Measurements from ENCODE around the gene CIBAR2.

CIBAR2 gene

GRCh38 chr16:85086347-85087291 lies 25.7 kb downstream of the CIBAR2 start:
- H3K27ac ChIP-seq, result no peak overlapping the region
- no peak for DNase-seq (ENCODE audit: low read depth, low spot score)

GRCh38 chr16:85085721-85086120 lies 26.6 kb downstream of the CIBAR2 start:
- DNase-seq (ENCODE audit: low read depth, low spot score), result no peak
- no peak overlapping the region for H3K27ac ChIP-seq

- no peak overlapping the region for H3K27ac ChIP-seq
- no peak for DNase-seq (ENCODE audit: low read depth, low spot score)
These were observed 27.3 kb downstream of the CIBAR2 start for GRCh38 chr16:85084841-85085510.

- DNase-seq (ENCODE audit: low read depth, low spot score), result no peak
- H3K27ac ChIP-seq, result no peak overlapping the region
These were observed 29.1 kb downstream of the CIBAR2 start for GRCh38 chr16:85083051-85083639.

- no peak overlapping the region for H3K27ac ChIP-seq
- DNase-seq (ENCODE audit: low read depth, low spot score), result no peak
These were observed 29.9 kb downstream of the CIBAR2 start for GRCh38 chr16:85082173-85083050.

- H3K27ac ChIP-seq, result no peak overlapping the region
- no peak for DNase-seq (ENCODE audit: low read depth, low spot score)
These were observed 30.5 kb downstream of the CIBAR2 start for GRCh38 chr16:85081765-85082164.

- H3K27ac ChIP-seq, result no peak overlapping the region
- DNase-seq (ENCODE audit: low read depth, low spot score), result no peak
These were observed 31.2 kb downstream of the CIBAR2 start for GRCh38 chr16:85081038-85081437.

- DNase-seq (ENCODE audit: low read depth, low spot score), result no peak
- no peak overlapping the region for H3K27ac ChIP-seq
These were observed 32.3 kb downstream of the CIBAR2 start for GRCh38 chr16:85079785-85080570.

GRCh38 chr16:85078952-85079351 lies 33.3 kb downstream of the CIBAR2 start:
- DNase-seq (ENCODE audit: low read depth, low spot score), result no peak
- H3K27ac ChIP-seq, result no peak overlapping the region

GRCh38 chr16:85078226-85078625 lies 34.0 kb downstream of the CIBAR2 start:
- no peak for DNase-seq (ENCODE audit: low read depth, low spot score)
- no peak overlapping the region for H3K27ac ChIP-seq

- H3K27ac ChIP-seq, result no peak overlapping the region
- no peak for DNase-seq (ENCODE audit: low read depth, low spot score)
These were observed 34.6 kb downstream of the CIBAR2 start for GRCh38 chr16:85077576-85078125.

- DNase-seq (ENCODE audit: low read depth, low spot score), result no peak
These were observed 35.2 kb downstream of the CIBAR2 start for GRCh38 chr16:85077039-85077438.

GRCh38 chr16:85075236-85075924 lies 36.9 kb downstream of the CIBAR2 start:
- H3K27ac ChIP-seq, result no peak overlapping the region
- no peak for DNase-seq (ENCODE audit: low read depth, low spot score)

More at GRCh38 chr16:85077039-85077438, 35.2 kb downstream of the CIBAR2 start:
- no peak overlapping the region for H3K27ac ChIP-seq

- DNase-seq (ENCODE audit: low read depth, low spot score), result no peak
- H3K27ac ChIP-seq, result no peak overlapping the region
These were observed 37.9 kb downstream of the CIBAR2 start for GRCh38 chr16:85074225-85074914.

- DNase-seq (ENCODE audit: low read depth, low spot score), result no peak
- no peak overlapping the region for H3K27ac ChIP-seq
These were observed 39.3 kb downstream of the CIBAR2 start for GRCh38 chr16:85072947-85073346.

GRCh38 chr16:85072076-85072860 lies 40.0 kb downstream of the CIBAR2 start:
- no peak for DNase-seq (ENCODE audit: low read depth, low spot score)
- H3K27ac ChIP-seq, result no peak overlapping the region

GRCh38 chr16:85069171-85069570 lies 43.1 kb downstream of the CIBAR2 start:
- no peak for DNase-seq (ENCODE audit: low read depth, low spot score)

More at GRCh38 chr16:85069171-85069570, 43.1 kb downstream of the CIBAR2 start:
- H3K27ac ChIP-seq, result no peak overlapping the region
